ENCODE results near the gene DBNL.

DBNL gene

GRCh38 chr7:44042221-44042620 is 2.3 kb upstream of the DBNL start:
- DNase-seq (ENCODE audit: extremely low read depth in 1 of 2, low read depth in 1 of 2), result no peak

GRCh38 chr7:44043902-44044301 is 600 bp upstream of the DBNL start:
- no peak for DNase-seq (ENCODE audit: extremely low read depth in 1 of 2, low read depth in 1 of 2)

GRCh38 chr7:44045226-44046014 is 918 bp downstream of the DBNL start:
- no peak for DNase-seq (ENCODE audit: extremely low read depth in 1 of 2, low read depth in 1 of 2)

- no peak for DNase-seq (ENCODE audit: extremely low read depth in 1 of 2, low read depth in 1 of 2)
These were observed 2.0 kb downstream of the DBNL start for GRCh38 chr7:44046321-44047061.

- DNase-seq (ENCODE audit: extremely low read depth in 1 of 2, low read depth in 1 of 2), result no peak
These were observed 3.7 kb downstream of the DBNL start for GRCh38 chr7:44048031-44048795.

- DNase-seq (ENCODE audit: extremely low read depth in 1 of 2, low read depth in 1 of 2), result no peak
These were observed 5.8 kb downstream of the DBNL start for GRCh38 chr7:44050121-44050914.

GRCh38 chr7:44050915-44051560 is 6.5 kb downstream of the DBNL start:
- DNase-seq (ENCODE audit: extremely low read depth in 1 of 2, low read depth in 1 of 2), result no peak

- DNase-seq (ENCODE audit: extremely low read depth in 1 of 2, low read depth in 1 of 2), result no peak
These were observed 7.2 kb downstream of the DBNL start for GRCh38 chr7:44051611-44052220.

- no peak for DNase-seq (ENCODE audit: extremely low read depth in 1 of 2, low read depth in 1 of 2)
These were observed 8.4 kb downstream of the DBNL start for GRCh38 chr7:44052771-44053365.

- no peak for DNase-seq (ENCODE audit: extremely low read depth in 1 of 2, low read depth in 1 of 2)
These were observed 12.2 kb downstream of the DBNL start for GRCh38 chr7:44056681-44057080.

- no peak for DNase-seq (ENCODE audit: extremely low read depth in 1 of 2, low read depth in 1 of 2)
These were observed 12.8 kb downstream of the DBNL start for GRCh38 chr7:44057181-44057848.

- no peak for DNase-seq (ENCODE audit: extremely low read depth in 1 of 2, low read depth in 1 of 2)
These were observed 13.6 kb downstream of the DBNL start for GRCh38 chr7:44057849-44058758.

GRCh38 chr7:44058759-44059218 is 14.3 kb downstream of the DBNL start:
- DNase-seq (ENCODE audit: extremely low read depth in 1 of 2, low read depth in 1 of 2), result no peak

- no peak for DNase-seq (ENCODE audit: extremely low read depth in 1 of 2, low read depth in 1 of 2)
These were observed 15.0 kb downstream of the DBNL start for GRCh38 chr7:44059219-44060090.

- no peak for DNase-seq (ENCODE audit: extremely low read depth in 1 of 2, low read depth in 1 of 2)
These were observed 15.8 kb downstream of the DBNL start for GRCh38 chr7:44060091-44060947.
